GM21576 (cell line): ENCODE measurements around the gene RUBCNL.

ENCODE experiments used
- ATAC-seq: cut with Tn5 transposase; IDR thresholded peaks from one replicate; pipeline ENCODE4 v1.9.1; 2021; ENCODE audit warnings: mild to moderate bottlenecking, moderate library complexity; ENCODE audit not compliant: unreplicated experiment

Gene RUBCNL

DNA sequence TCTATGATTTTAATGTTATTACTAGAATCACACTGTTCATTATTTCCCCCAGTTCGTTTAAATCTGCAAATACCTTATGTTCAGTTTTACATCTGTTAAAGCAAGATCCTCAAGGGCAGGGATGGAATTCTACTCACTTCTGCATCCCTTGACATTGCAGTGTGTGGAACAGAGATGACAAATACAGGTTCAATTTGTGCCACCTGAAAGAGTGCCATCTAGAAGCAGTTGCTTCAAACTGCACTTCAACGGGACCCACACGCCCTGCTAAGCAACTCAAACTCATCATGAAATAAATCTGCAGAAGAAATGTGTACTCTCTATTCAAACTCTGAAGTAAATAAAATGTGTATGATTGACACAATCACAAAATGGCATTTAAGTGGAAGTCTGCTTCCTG, 44.5 kb downstream of the RUBCNL start:
- no peak for ATAC-seq

DNA sequence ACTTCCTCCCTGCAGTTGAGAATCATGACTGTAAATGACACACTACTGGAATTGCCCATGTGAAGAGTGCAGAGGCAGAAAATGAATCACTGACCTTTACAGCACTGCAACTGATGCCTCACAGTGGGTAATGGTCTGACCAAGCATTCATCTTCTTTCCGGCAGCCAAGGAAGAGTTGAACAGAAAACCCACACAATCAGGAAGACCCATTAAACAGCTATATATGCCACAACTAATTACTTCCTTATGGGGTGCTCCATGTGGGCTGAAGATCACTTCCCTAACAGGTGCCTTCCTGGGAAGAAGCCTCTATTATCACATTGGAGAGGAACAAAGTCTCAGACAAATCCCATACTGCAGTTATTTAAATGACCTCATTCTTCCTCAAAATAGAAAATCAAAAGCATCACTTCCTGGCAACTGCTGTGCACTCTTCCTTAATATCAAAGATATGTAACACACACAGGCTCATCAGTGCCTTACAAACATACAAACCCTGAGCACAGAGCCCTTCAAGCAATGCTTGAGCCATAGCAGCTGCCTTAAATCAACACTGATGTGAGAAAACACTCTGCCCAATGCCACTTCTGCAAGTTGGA, 45.8 kb downstream of the RUBCNL start:
- ATAC-seq, result peak; percentile 55

GRCh38 chr13:46340631-46341111, 46.4 kb downstream of the RUBCNL start:
- ATAC-seq, result peak; percentile 2

- ATAC-seq, result no peak
Observed at GRCh38 chr13:46340011-46340410, 47.0 kb downstream of the RUBCNL start.

DNA sequence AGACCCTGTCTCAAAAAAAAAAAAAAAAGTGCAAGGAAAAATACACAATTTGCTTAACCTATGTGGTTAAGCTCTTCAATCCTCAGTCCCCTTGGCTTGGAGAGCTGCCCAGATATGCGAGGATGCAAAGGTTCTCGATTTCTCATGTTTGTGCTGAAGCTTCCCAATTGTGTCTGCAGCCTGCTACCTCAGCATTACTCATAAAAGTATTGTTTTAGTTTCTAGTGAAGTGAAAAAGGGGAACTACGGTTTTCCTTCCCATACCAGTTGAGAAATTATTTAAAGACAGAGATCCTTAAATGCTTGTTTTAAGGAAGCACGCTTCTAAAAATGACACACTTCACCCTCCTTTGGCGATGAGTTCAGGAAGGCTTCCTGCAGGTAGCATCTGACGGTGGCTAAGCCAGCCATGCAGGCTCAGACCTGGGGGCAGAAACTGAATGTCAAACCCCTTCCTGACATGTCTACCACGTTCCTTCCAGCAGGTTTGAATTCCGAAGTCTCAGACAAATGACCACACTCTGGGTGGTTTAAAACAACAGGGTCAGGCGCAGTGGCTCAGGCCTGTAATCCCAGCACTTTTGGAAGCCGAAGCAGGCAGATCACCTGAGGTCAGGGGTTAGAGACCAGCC, 47.9 kb downstream of the RUBCNL start:
- no peak for ATAC-seq

DNA sequence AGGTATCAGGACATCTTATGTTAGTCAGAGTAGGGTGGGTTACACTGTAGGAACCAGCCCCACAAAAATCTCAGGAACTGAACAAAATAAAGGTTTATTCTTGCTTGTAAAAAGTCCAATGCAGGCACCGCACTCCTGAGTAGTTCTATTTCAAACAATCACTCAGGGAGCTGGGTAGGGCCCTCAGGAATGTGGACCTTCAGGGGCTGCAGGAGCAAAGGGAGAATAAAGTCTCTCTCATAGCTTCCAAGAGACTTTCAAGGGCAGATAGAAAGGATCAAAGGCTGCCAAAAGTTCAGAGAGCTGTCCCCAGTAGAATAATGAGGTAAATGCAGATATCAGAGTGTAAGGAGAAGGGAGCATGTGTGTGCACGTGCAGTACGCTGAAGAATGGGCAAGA, 49.4 kb downstream of the RUBCNL start:
- no peak for ATAC-seq

DNA sequence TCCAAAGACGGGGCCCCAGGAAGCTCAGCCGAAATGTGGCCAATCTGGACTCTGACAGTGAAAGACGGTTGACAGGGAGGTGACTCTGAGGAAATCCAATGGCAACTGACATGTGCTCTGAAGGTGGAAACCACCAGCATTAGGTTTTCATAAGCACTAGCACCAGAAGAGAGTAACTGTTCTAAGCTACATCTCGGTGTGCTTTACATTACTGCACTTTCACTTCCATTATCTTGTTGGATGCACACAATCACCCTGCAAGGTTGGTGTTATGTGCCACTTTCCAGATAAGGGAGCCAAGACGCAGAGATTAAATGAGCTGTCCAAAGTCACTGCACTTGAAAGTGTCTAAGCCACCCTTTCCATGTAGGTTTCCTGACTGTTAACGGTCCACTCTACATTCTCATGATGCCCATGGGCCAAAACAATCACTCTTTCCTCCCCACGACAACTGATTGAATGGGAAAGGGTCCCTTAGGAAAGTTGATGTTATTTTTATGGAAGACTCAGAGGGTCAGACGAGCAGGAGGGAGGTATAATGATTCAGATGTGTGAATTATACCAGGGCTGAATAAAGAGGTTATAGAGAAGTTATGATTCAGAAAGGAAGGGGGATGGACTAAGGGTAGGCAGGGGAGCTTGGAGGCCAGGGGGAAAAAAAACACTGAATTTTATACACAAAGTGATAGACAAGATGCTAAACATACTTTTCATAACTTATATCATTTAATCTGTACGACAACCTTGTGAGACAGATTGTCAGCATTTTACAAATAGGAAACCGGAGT, 52.8 kb downstream of the RUBCNL start:
- no peak for ATAC-seq

- ATAC-seq, result no peak
Observed at GRCh38 chr13:46332772-46333171, 54.3 kb downstream of the RUBCNL start.

GRCh38 chr13:46329624-46330023, 57.4 kb downstream of the RUBCNL start:
- no peak for ATAC-seq

DNA sequence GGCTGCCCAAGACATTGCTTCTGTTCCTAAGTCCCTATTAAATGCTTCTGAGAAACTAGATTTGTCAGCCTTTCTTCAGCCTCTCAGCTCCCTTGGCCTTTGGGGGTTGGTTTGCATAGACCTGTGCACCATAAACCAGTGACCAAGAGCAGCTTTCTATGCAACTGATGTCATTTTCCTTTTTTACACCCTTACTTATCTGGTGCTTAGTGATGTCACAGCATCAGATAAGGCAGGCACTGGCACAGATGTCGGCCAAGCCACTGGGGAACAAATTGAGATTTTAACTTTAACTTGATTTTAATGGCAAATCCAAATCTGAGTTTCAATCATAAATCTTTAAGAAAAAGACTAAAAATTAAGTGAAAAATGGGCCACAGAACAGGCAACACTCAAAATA, 59.8 kb downstream of the RUBCNL start:
- no peak for ATAC-seq

GRCh38 chr13:46324976-46325375, 62.1 kb downstream of the RUBCNL start:
- no peak for ATAC-seq

DNA sequence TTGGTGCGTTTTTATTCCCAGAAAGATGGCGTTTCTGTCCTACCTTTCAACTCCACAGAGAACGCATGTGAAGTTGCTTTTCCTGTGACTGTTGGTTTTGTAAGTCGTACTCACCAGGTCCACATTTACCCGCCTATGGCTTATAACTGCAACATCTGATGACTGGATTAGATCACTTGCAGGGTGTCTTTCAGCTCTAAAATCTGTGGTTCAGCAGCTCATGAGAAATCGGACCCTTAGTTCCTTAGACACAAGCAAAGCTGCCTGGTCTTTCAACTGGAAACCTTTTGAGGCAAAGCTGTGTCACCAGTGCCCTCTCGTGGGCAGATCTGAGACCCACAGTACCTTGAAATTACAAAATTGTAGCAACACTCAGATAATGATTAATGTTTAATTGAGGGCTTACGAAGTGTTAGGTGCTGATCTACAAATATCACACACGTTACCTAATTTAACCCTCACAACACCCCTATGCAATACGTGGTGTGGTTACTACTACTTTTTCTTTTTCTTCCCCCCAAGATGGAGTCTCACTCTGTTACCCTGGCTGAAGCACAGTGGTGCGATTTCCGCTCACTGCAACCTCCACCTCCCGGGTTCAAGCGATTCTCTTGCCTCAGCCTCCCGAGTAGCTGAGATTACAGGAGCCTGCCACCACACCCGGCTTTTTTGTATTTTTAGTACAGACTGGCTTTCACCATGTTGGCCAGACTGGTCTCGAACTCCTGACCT, 65.4 kb downstream of the RUBCNL start:
- no peak for ATAC-seq

GRCh38 chr13:46320821-46321220, 66.2 kb downstream of the RUBCNL start:
- no peak for ATAC-seq

DNA sequence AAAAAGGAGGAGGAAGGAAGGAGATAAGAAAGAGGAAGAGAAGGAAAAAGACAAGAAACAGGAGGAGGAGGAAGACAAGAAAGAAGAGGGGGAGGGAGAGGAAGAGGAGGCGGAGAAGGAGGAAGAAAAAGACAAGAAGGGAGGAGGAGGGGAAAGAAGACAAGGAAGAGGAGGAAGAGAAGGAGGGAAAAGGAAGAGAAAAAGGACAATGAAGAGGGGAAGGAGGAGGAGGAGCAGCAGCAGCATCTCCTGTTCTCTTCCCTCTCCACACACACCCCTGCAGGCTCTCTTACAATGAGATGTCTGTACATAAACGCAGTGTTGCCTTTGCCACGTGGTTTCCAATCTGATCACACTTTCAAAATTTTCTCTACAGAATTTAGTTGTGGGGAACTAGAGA, 66.6 kb downstream of the RUBCNL start:
- no peak for ATAC-seq

DNA sequence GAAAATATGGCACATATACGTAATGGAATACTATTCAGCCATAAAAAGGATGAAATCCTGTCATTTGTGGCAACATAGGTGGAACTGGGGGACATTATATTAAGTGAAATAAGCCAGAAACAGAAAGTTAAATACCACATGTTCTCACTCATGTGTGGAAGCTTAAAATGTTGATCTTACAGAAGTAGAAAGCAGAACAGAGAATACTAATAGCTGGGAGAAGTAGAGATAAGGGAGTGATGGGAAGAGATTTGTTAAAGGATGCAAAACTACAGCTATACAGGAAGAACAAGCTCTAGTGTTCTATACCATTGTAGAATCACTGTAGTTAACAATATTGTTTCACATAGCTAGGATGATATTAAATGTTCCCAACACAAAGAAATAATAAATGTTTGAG, 68.1 kb downstream of the RUBCNL start:
- ATAC-seq, result no peak

DNA sequence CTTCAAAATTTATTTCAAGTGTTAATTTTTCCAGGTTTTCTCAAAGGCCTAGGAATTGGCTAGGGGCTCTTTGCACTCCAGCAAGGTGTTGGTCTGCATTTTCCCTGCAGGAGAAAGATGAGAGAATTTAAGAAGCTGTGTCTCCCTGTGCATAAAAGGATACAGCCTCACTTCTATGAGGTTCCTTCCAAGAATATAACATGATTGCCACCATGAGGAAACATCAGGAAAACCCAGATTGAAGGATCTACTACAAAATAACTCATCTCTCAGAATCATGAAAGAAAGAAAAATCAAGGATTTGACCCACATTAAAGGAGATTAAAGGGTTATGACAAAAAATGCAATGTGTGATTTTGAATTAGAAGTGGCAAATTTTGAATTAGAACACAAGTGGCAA, 69.9 kb downstream of the RUBCNL start:
- no peak for ATAC-seq

GRCh38 chr13:46315491-46316075, 71.5 kb downstream of the RUBCNL start:
- ATAC-seq, result no peak

DNA sequence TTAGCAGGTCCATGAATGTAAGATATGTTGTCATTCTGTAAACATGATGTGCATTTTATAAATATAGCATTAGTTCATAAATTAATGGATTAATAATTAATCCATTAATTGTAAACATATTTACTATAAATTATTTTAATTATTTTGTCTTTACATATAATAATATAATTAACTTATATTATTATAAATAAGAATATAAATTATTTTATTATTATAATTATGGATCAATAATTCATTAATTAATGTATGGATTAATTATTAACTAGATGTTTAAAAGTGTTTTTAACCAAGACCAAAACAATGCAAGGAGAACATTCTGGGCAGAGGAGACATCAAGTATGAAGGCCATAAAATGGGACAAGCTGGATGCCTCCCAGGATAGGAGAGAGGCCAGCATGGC, 72.0 kb downstream of the RUBCNL start:
- no peak for ATAC-seq

- no peak for ATAC-seq
Observed at GRCh38 chr13:46314587-46314986, 72.5 kb downstream of the RUBCNL start.

DNA sequence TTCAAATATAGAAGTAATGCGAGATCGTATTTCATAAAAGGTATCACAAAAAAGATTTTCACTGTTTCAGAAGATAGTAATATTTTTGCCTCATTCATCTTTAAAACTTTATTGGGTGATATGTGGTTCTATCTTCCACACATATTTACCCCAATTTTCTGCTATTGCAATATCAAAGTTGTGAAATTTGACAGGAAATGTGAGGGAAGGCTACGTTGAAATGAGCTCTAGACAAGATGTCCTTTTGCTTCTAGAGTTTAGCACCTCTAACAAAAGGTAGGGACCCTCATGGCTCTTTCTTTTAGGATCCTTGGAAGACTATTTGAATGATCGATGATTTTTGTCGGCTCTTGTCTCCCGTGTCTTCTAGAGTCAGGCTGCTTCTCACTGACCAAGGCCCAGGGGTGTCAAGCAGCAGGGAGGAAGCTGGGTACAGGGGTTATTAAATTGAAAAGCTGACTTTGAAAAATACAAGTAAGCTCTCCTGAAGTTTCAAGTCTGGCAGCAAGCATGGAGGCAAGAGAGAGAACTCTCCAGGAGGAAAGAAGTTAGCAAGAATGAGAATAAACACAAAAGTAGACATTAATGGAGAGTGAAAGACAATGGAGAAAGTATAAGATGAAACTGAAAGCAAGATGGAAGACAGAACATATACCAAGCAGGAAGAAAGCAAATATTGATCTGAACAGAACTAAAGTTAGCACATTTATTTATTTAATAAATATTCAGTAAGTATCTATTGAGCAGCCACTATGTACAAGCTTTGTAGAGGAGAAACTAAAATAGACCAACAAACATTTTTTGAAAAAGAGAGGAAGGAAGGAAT, 73.4 kb downstream of the RUBCNL start:
- ATAC-seq, result no peak
